Lower leg skin (tissue), 4 donors: ENCODE data around the gene CXCR3. TPM values are rescaled to one million over a fixed set of nuclear protein-coding genes. Genes with fewer than 3 reads are reported as not detected.
"Not testable (repeated sequence)": the region's sequence is repeated elsewhere in the genome, so short reads cannot be mapped to it uniquely, and the experiment has no call there.

ENCODE experiments used
- DNase-seq, 2 donors: peaks; one replicate each; pipeline ENCODE4 v3.0.0-alpha.2; 2019; ENCODE audit warnings: low spot score in 2 of 2
- H3K4me3 ChIP-seq: fragments of 200-600 bp; sonication (generic); 2 replicates; pipeline ENCODE4 v1.5.1; 2017; ENCODE audit warnings: mild to moderate bottlenecking, low read depth; ENCODE audit not compliant: poor library complexity, severe bottlenecking
- CTCF ChIP-seq, 3 donors: fragments of 450-650 bp; IDR thresholded peaks; one replicate each; pipeline ENCODE4 v1.5.1; 2016; ENCODE audit warnings: antibody characterized with exemption in 3 of 3, mild to moderate bottlenecking in 3 of 3, moderate library complexity in 2 of 3
- POLR2A ChIP-seq, 2 donors: fragments of 450-650 bp; IDR thresholded peaks; one replicate each; pipeline ENCODE4 v1.6.1; 2016 to 2017; ENCODE audit warnings: antibody characterized with exemption in 2 of 2, mild to moderate bottlenecking in 1 of 2, moderate library complexity in 1 of 2
- WGBS, 2 donors: methylation state at CpG; one replicate each; pipeline ENCODE4 v1.1.5; 2018; 5-methylcytosine and 5-hydroxymethylcytosine counted together
- intact Hi-C: fragments of 100-400 bp; cut with DNase I; formaldehyde crosslinking; loops from one replicate; pipeline ENCODE4 v1.15.0; 2023; ENCODE audit warnings: low total_unique reads
- total RNA-seq, 4 donors: library from RNA; depleted of rRNA; stranded (reverse); fragments of >200 nt; gene quantifications; one replicate each; pipeline ENCODE4 v1.1.0, GENCODE V29; 2016

CXCR3 gene
- total RNA-seq, 4 donors from 2014 or later, result not detected

GRCh38 chrX:71653344-71653743 is 35.0 kb upstream of the CXCR3 start:
- WGBS, 2 donors, result 85 to 94% methylated on average over 1 to 2 of the region's 2 CpGs
- TF ChIP-seq CTCF (IDR thresholded peaks at IDR 0.05), result no peak
- TF ChIP-seq POLR2A (IDR thresholded peaks at IDR 0.05), result no peak
- no peak overlapping the region for H3K4me3 ChIP-seq
- no peak for DNase-seq
- intact Hi-C loops, result no loop called here

DNA sequence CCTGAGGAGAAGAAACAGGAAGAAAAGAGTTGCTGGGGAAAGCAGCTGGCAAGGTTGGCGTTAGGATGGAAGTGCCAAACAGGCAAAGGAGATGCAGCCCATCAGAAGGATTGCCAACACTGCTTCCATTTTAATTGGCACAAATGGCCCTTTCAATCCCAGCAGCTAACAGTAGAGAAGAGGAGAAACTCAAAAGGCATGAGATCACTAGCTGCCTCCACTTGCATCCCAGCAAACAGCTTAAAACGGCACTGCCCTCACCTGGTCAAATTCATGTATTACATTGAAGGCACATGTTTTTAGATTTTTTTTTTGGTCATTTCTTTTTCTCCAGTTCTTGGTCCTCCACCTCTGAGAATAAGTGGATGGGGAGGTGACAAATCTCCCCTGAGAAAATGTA is 34.1 kb upstream of the CXCR3 start:
- intact Hi-C loops, result no loop called here
- TF ChIP-seq CTCF (IDR thresholded peaks at IDR 0.05), result no peak
- TF ChIP-seq POLR2A (IDR thresholded peaks at IDR 0.05), result no peak
- H3K4me3 ChIP-seq, result no peak overlapping the region
- WGBS, 2 donors, result 22 to 41% methylated on average over 2 of the region's 2 CpGs
- no peak for DNase-seq

DNA sequence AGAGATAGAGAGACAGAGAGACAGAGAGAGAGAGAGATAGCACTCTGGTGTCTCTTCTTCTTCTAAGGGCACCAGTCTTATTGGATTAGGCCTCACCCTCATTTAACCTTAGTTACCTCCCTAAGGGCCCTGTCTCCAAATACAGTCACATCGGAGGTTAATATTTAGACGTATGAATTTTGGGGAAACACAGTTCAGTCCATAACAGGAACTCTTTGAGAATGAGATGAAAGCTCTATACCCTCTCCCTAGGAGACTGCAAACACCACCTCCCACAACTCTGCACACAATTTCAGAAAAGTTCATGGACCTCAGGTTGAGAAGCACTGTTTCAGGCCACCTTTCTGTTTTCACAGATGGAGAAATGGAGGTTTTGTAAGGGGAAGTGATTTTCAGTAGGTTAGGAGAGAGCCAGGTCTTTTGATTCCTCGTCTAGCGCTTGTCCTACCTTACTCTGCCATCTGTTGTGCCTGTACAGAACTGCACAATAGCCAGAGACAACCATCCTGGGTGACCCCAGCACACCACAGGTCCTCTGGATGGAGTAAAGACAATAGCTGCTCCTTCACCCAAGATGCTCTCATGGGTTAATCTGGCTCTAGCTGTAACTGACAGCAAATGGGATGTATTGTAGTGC is 32.1 kb upstream of the CXCR3 start:
- intact Hi-C loops, result no loop called here
- no peak overlapping the region for H3K4me3 ChIP-seq
- TF ChIP-seq CTCF (IDR thresholded peaks at IDR 0.05), result no peak
- TF ChIP-seq POLR2A (IDR thresholded peaks at IDR 0.05), result no peak
- no peak for DNase-seq
- WGBS, 2 donors, result 54 to 70% methylated on average over 4 of the region's 4 CpGs

GRCh38 chrX:71644406-71644805 is 26.1 kb upstream of the CXCR3 start:
- H3K4me3 ChIP-seq, intact Hi-C loops, DNase-seq: not testable (repeated sequence)
- 61 to 70% methylated on average over 5 to 6 of the region's 6 CpGs for WGBS, 2 donors

GRCh38 chrX:71640002-71640401 is 21.7 kb upstream of the CXCR3 start:
- TF ChIP-seq POLR2A (IDR thresholded peaks at IDR 0.05) (no peak), CTCF (IDR thresholded peaks at IDR 0.05) (no peak)
- 87 to 94% methylated on average over 4 of the region's 4 CpGs for WGBS, 2 donors
- intact Hi-C loops, result no loop called here
- DNase-seq, result no peak
- H3K4me3 ChIP-seq, result no peak overlapping the region

GRCh38 chrX:71638409-71638808 is 20.1 kb upstream of the CXCR3 start:
- H3K4me3 ChIP-seq, result no peak overlapping the region
- intact Hi-C loops, result no loop called here
- WGBS, 2 donors, result 70 to 83% methylated on average over 4 of the region's 4 CpGs
- DNase-seq, result no peak
- TF ChIP-seq CTCF (IDR thresholded peaks at IDR 0.05) (no peak), POLR2A (IDR thresholded peaks at IDR 0.05) (no peak)
